ENCODE measurements around the gene CD101.

GRCh38 chr1:117007719-117008013 lies 6.1 kb downstream of the CD101 start:
- TF ChIP-seq CTCF (IDR thresholded peaks at IDR 0.05; ENCODE audit: low read depth, low read length, poor library complexity, severe bottlenecking) (no peak), EZH2phosphoT487 (IDR thresholded peaks at IDR 0.05; ENCODE audit: borderline replicate concordance, low read length) (no peak)

All from DOHH2 (cell line).